ENCODE data around the gene PRXL2C. TPM values are rescaled to one million over a fixed set of nuclear protein-coding genes. Genes with fewer than 3 reads are reported as not detected.
"Not testable (repeated sequence)": the region's sequence is repeated elsewhere in the genome, so short reads cannot be mapped to it uniquely, and the experiment has no call there.

PRXL2C gene, protein sequence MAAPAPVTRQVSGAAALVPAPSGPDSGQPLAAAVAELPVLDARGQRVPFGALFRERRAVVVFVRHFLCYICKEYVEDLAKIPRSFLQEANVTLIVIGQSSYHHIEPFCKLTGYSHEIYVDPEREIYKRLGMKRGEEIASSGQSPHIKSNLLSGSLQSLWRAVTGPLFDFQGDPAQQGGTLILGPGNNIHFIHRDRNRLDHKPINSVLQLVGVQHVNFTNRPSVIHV
- total RNA-seq, result 5.4 and 6.7 TPM in 2 replicates

DNA sequence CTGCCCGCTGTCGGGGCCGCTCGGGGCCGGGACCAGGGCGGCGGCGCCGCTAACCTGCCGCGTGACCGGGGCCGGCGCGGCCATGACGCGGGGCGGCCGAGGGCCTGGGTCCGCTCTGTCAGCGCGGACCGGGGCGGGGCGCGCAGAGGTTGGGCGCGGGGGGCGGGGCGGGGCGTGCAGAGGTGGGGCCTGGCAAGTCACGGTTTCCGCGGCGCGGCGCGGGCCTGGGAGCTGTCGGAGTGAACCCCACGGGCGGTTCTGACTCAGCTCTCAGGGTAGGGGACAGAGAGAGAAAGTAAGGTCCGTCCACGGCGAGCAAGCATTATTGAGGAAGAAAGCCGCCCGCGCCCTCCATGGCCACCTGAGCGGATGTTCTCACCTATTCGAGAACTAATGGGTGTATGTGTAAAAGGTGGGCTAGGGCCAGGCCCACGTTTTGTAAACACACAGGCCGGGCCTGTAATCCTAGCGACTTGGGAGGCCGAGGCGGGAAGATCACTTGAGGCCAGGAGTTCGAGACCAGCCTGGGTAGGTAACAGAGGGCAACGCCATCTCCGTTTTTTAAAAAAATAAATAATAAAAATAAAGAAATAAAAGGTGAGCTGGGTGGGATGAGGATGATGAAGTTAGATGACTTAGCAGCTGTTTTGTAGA lies at the start of gene PRXL2C:
Gene PRXL2C (minus strand): TSS at position 120 of the 654 bp plus-strand sequence. CDS start 36 bp downstream, at position 84.
- intact Hi-C loops (cut with micrococcal nuclease), result loop anchor here (1.0 to 10.0 kb wide), 6 partner anchors 31 to 1141 kb away; partner anchors contain the start of genes HABP4, PTCH1, TDRD7 and ZNF510

- intact Hi-C loops (cut with micrococcal nuclease), result not testable (repeated sequence)
Measured at GRCh38 chr9:96700721-96701375, 45.7 kb upstream of the PRXL2C start.

GRCh38 chr9:96691326-96691725 lies 36.2 kb upstream of the PRXL2C start:
- intact Hi-C loops (cut with micrococcal nuclease), result no loop called here

- intact Hi-C loops (cut with micrococcal nuclease), result loop anchor here (5.0 kb wide), 2 partner anchors 148 to 1113 kb away; no protein-coding TSS in a partner anchor
Measured at GRCh38 chr9:96688745-96689464, 33.8 kb upstream of the PRXL2C start.

DNA sequence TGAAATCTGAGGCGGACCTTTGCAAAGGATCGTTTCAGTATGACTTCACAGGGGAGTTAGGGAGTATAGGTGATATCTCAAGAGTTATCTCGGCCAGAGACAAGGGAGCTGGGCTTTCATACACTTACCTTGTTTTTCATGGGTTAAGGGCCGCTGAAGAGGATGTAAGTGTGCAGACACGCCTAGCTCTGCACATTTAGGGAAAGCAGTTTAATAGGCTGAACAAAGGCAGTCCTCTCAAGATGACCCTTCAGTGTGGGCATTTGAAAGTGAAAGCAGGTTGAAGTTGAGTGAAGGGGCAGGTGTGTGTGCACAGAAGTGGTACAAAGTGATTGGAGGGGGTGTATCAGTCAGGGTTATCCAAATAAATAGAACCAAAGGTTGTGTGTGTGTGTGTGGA lies 33.1 kb upstream of the PRXL2C start:
- intact Hi-C loops (cut with micrococcal nuclease), result loop anchor here (5.0 kb wide), 2 partner anchors 149 to 1114 kb away; no protein-coding TSS in a partner anchor

DNA sequence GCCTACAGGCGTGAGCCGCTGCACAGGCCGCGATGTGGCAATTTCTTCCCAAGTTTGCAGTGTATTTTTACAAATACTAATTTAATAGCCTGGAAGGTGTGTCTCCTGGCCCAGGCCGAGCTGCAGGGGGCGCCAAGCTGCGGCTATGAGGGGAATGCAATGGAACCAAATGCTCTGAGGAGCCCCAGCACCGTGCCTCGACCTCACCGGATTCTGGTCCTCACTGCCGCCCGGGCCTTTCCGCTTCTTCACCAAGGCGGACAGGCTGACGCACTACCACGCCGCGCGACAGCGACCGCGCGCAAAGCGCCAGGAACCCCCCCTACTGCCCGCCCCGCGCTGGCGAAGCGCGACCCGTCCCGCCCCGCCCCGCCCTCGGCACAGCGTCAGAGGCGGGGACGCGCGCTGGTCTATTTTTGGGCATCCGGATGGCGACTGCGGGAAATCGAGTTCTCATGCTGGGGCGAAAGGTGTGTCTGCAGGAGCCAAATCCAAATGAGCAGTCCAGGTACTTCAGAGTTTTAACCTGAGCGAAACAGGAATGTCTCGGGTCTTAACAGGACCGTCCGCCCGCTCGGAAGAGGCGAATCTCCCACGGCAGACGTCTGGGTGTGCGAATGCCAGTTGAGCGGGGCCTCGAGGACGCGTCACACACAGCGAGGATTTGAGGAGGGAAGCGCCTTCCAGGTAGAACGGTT lies 31.7 kb upstream of the PRXL2C start:
- intact Hi-C loops (cut with micrococcal nuclease), result loop anchor here (2.0 to 5.0 kb wide), 6 partner anchors 32 to 1116 kb away; partner anchors contain the start of genes PRXL2C, ZNF510 and ZNF782

GRCh38 chr9:96680812-96681499 lies 25.8 kb upstream of the PRXL2C start:
- intact Hi-C loops (cut with micrococcal nuclease), result no loop called here

GRCh38 chr9:96674906-96675538 lies 19.9 kb upstream of the PRXL2C start:
- intact Hi-C loops (cut with micrococcal nuclease), result no loop called here

- intact Hi-C loops (cut with micrococcal nuclease), result not testable (repeated sequence)
Measured at GRCh38 chr9:96673786-96674185, 18.7 kb upstream of the PRXL2C start.

- intact Hi-C loops (cut with micrococcal nuclease), result no loop called here
Measured at GRCh38 chr9:96668868-96669534, 13.9 kb upstream of the PRXL2C start.

DNA sequence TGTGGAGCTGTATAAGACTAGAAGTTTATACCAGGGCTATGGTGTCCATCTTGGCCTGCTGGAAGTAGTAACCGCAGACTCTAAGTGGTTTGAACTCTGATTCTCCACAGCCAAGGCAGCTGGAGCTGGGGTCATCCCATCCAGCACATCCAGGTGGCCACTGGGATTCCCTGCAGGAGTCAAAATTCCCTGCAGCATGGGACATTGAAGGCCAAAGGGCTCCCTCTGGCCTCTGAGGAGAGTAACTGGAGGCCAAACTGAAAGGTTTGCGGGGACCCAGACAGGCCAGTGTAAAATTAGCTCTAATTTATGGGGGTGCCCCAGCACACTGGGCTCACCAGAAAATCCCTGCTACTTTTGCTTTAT lies 12.2 kb upstream of the PRXL2C start:
- intact Hi-C loops (cut with micrococcal nuclease), result loop anchor here (1.0 kb wide), 3 partner anchors 225 to 435 kb away; no protein-coding TSS in a partner anchor

DNA sequence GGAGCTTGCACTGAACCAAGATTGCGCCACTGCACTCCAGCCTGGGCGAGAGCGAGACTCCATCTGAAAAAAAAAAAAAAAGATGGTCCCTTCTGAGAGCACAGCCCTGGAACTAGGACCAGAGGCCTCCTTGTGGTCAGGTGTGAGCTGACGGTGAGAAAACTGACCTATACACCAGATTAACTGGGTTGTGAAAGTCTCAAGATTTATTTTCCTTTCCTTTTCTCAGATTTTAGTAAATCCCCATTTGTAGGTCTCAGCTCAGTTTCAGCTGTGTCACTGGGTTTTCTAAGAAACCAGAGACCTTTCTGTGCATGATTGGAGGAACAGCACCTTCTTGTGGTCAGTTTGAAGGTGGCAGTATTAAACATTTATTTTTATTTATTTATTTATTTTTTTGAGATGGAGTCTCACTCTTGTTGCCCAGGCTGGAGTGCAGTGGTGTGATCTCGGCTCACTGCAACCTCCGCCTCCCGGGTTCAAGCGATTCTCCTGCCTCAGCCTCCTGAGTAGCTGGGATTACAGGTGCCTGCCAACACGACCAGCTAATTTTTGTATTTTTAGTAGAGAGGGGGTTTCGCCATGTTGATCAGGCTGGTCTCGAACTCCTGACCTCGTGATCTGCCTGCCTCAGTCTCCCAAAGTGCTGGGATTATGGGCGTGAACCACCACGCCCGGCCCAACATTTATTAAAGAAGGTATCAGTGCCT lies 11.7 kb upstream of the PRXL2C start:
- intact Hi-C loops (cut with micrococcal nuclease), result loop anchor here (1.0 kb wide), 3 partner anchors 225 to 435 kb away; no protein-coding TSS in a partner anchor

- intact Hi-C loops (cut with micrococcal nuclease), result no loop called here
Measured at GRCh38 chr9:96665789-96666188, 10.7 kb upstream of the PRXL2C start.

DNA sequence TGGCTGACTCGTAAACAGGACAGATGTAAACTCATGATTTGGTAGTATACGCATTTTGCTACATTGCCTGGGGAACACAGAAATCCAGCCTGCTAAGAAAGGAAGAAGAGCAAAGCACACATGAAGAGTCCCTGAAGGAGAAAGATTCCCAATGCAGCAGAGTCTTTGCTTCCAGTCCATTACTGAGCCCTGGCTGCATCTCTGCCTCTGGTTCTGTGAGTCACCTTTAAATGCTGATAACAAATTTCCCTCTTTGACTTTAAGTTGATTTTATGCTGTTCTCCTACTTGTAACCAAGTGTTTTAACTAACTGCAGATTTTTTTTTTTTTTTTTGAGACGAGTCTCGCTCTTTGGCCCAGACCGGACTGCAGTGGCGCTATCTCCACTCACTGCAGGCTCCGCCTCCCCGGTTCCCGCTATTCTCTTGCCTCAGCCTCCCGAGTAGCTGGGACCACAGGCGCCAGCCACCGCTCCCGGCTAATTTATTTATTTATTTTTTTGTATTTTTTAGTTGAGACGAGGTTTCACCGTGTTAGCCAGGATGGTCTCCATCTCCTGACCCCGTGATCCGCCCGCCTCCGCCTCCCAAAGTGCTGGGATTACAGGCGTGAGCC lies 8.5 kb upstream of the PRXL2C start:
- intact Hi-C loops (cut with micrococcal nuclease), result no loop called here

- intact Hi-C loops (cut with micrococcal nuclease), result no loop called here
Measured at GRCh38 chr9:96661711-96662110, 6.6 kb upstream of the PRXL2C start.

DNA sequence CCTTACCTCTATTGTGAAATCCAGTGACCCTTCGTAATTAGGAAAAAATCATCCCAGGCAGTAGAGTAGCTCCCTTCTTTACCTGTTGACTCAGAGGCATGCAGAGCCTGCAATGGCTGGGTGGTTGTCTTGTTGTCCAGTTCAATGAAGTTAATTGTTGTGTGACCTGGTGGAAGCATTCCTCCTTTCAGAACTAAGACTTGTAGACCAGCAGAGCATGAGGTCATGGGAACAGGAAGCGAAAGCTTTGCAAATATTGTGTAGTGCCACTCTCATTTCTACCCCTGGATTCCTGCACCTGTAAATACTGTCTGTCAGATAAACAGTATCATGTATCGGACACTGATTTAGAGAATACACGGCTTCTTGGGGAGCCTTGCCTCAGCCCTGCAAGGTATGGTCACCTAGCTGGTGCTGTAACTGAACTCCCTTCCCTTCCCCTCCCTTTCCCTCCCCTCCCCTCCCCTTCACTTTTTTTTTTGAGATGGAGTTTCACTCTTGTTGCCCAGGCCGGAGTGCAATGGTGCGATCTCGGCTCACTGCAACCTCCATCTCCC lies 5.7 kb upstream of the PRXL2C start:
- intact Hi-C loops (cut with micrococcal nuclease), result no loop called here

GRCh38 chr9:96654450-96655197 lies 493 bp downstream of the PRXL2C start:
- intact Hi-C loops (cut with micrococcal nuclease), result loop anchor here (1.0 to 10.0 kb wide), 7 partner anchors 32 to 1140 kb away; partner anchors contain the start of genes HABP4, PTCH1, TDRD7 and ZNF510

Data from T-helper 1 cell treated with Interleukin-12 subunit alpha and Interleukin-12 subunit beta and Interleukin-4 antibody, amounts not matched to agents 30 ng/mL and 1 ng/mL, for 36 hours (primary cell).